HEK293 (cell line): ENCODE measurements around the gene CHSY1.

ENCODE experiments used
- CTCF ChIA-PET: fragments of 350-600 bp; formaldehyde crosslinking; extraction: SDS; loops from one replicate; lab custom pipeline; 2021; ENCODE audit warnings: antibody characterized with exemption; lab: Yijun Ruan, JAX
- POLR2A ChIA-PET: fragments of 300-600 bp; formaldehyde crosslinking; extraction: SDS; loops from one replicate; lab custom pipeline; 2020; ENCODE audit warnings: antibody characterized with exemption, inconsistent platforms; lab: Yijun Ruan, JAX
- H3K27ac ChIP-seq: fragments of 200-500 bp; sonication (Bioruptor generic); 2 replicates; pipeline ENCODE4 v1.5.1; 2014; ENCODE audit warnings: low read depth, low read length, control low read depth, inconsistent platforms; ENCODE audit errors: extremely low read depth
- H3K36me3 ChIP-seq, 2 experiments: fragments of 200-500 bp in 1 of 2; sonication (Bioruptor generic) in 1 of 2; 1 replicate in 1 of 2; 2 replicates in 1 of 2; pipeline ENCODE4 v1.5.1; 2014 to 2017; ENCODE audit warnings: inconsistent platforms in 2 of 2, low read length in 2 of 2; ENCODE audit not compliant: control insufficient read depth in 2 of 2, insufficient read depth in 1 of 2
- H3K4me1 ChIP-seq: fragments of 200-500 bp; sonication (Bioruptor generic); 2 replicates; pipeline ENCODE4 v1.5.1; 2014; ENCODE audit warnings: mild to moderate bottlenecking, low read length, inconsistent platforms; ENCODE audit not compliant: control insufficient read depth, insufficient read depth
- H3K4me3 ChIP-seq: 2 replicates; pipeline ENCODE4 v1.5.1; 2011; ENCODE audit warnings: low read depth, mild to moderate bottlenecking, control low read depth, low read length, moderate library complexity
- H3K9me3 ChIP-seq: fragments of 200-500 bp; sonication (Bioruptor generic); 2 replicates; pipeline ENCODE4 v1.5.1; 2014; ENCODE audit warnings: low read depth, low read length, inconsistent platforms; ENCODE audit not compliant: control insufficient read depth, insufficient read depth
- BCL11A ChIP-seq: fragments of 450-650 bp; formaldehyde crosslinking; IDR thresholded peaks from 2 replicates; pipeline ENCODE4 v1.5.1; 2016; ENCODE audit warnings: low read depth, missing biosample characterization, missing genetic modification characterization
- GLIS1 ChIP-seq: fragments of 450-650 bp; formaldehyde crosslinking; IDR thresholded peaks from 2 replicates; pipeline ENCODE4 v1.5.1; 2016; ENCODE audit warnings: missing biosample characterization, missing genetic modification characterization
- HIC1 ChIP-seq: fragments of 450-650 bp; formaldehyde crosslinking; IDR thresholded peaks from 2 replicates; pipeline ENCODE4 v1.5.1; 2016; ENCODE audit warnings: missing biosample characterization, missing genetic modification characterization
- KLF1 ChIP-seq: fragments of 450-650 bp; formaldehyde crosslinking; IDR thresholded peaks from 2 replicates; pipeline ENCODE4 v1.5.1; 2016; ENCODE audit warnings: missing biosample characterization, missing genetic modification characterization
- KLF10 ChIP-seq: fragments of 450-650 bp; IDR thresholded peaks from 2 replicates; pipeline ENCODE4 v1.5.1; 2018; ENCODE audit warnings: missing biosample characterization, mild to moderate bottlenecking, missing genetic modification characterization
- OVOL3 ChIP-seq: fragments of 450-650 bp; formaldehyde crosslinking; IDR thresholded peaks from 2 replicates; pipeline ENCODE4 v1.5.1; 2016; ENCODE audit warnings: missing biosample characterization, missing genetic modification characterization
- PRDM1 ChIP-seq: fragments of 450-650 bp; formaldehyde crosslinking; IDR thresholded peaks from 2 replicates; pipeline ENCODE4; 2016; ENCODE audit warnings: missing biosample characterization, missing genetic modification characterization
- SETDB1 ChIP-seq: IDR thresholded peaks from one replicate; pipeline ENCODE4 v1.6.1; 2017; ENCODE audit warnings: mild to moderate bottlenecking, low read length, moderate library complexity, mixed read lengths; ENCODE audit not compliant: insufficient read length
- SP7 ChIP-seq: fragments of 450-650 bp; formaldehyde crosslinking; IDR thresholded peaks from 2 replicates; pipeline ENCODE4 v1.5.1; 2016; ENCODE audit warnings: missing biosample characterization, missing genetic modification characterization
- TRIM28 ChIP-seq: IDR thresholded peaks from 2 replicates; pipeline ENCODE4 v1.6.1; 2011; ENCODE audit warnings: low read length, control low read depth, borderline replicate concordance
- YY1 ChIP-seq: fragments of 450-650 bp; formaldehyde crosslinking; IDR thresholded peaks from 2 replicates; pipeline ENCODE4 v1.5.1; 2018; ENCODE audit warnings: missing biosample characterization, missing genetic modification characterization
- ZFP69B ChIP-seq: fragments of 450-650 bp; formaldehyde crosslinking; IDR thresholded peaks from 2 replicates; pipeline ENCODE4 v1.5.1; 2016; ENCODE audit warnings: missing biosample characterization, missing genetic modification characterization
- ZIC2 ChIP-seq: fragments of 450-650 bp; formaldehyde crosslinking; IDR thresholded peaks from 2 replicates; pipeline ENCODE4 v1.5.1; 2016; ENCODE audit warnings: missing biosample characterization, missing genetic modification characterization
- ZNF10 ChIP-seq: fragments of 450-650 bp; formaldehyde crosslinking; IDR thresholded peaks from 2 replicates; pipeline ENCODE4 v1.5.1; 2017; ENCODE audit warnings: missing biosample characterization, missing genetic modification characterization
- ZNF169 ChIP-seq: fragments of 450-650 bp; formaldehyde crosslinking; IDR thresholded peaks from 2 replicates; pipeline ENCODE4 v1.5.1; 2016; ENCODE audit warnings: missing biosample characterization, missing genetic modification characterization
- ZNF174 ChIP-seq: fragments of 450-650 bp; formaldehyde crosslinking; IDR thresholded peaks from 2 replicates; pipeline ENCODE4 v1.5.0; 2017; ENCODE audit warnings: missing biosample characterization, mild to moderate bottlenecking, missing genetic modification characterization
- ZNF214 ChIP-seq: fragments of 450-650 bp; formaldehyde crosslinking; IDR thresholded peaks from 2 replicates; pipeline ENCODE4 v1.5.1; 2017; ENCODE audit warnings: missing biosample characterization, mild to moderate bottlenecking, missing genetic modification characterization, borderline replicate concordance
- ZNF26 ChIP-seq: fragments of 450-650 bp; formaldehyde crosslinking; IDR thresholded peaks from 2 replicates; pipeline ENCODE4 v1.5.1; 2016; ENCODE audit warnings: missing biosample characterization, missing genetic modification characterization
- ZNF266 ChIP-seq: fragments of 450-650 bp; formaldehyde crosslinking; IDR thresholded peaks from 2 replicates; pipeline ENCODE4 v1.5.1; 2016; ENCODE audit warnings: missing biosample characterization, missing genetic modification characterization, low read depth
- ZNF341 ChIP-seq: fragments of 450-650 bp; formaldehyde crosslinking; IDR thresholded peaks from 2 replicates; pipeline ENCODE4; 2016; ENCODE audit warnings: low read depth, missing biosample characterization, missing genetic modification characterization
- ZNF449 ChIP-seq: fragments of 450-650 bp; formaldehyde crosslinking; IDR thresholded peaks from 2 replicates; pipeline ENCODE4 v1.5.1; 2017; ENCODE audit warnings: missing biosample characterization, mild to moderate bottlenecking, missing genetic modification characterization, moderate library complexity
- ZNF501 ChIP-seq: fragments of 450-650 bp; formaldehyde crosslinking; IDR thresholded peaks from 2 replicates; pipeline ENCODE4 v1.5.1; 2016; ENCODE audit warnings: missing biosample characterization, missing genetic modification characterization
- ZNF549 ChIP-seq: fragments of 450-650 bp; IDR thresholded peaks from 2 replicates; pipeline ENCODE4 v1.5.1; 2018; ENCODE audit warnings: missing biosample characterization, missing genetic modification characterization, mild to moderate bottlenecking, inconsistent platforms, moderate library complexity
- ZNF645 ChIP-seq: fragments of 450-650 bp; formaldehyde crosslinking; IDR thresholded peaks from 2 replicates; pipeline ENCODE4; 2016; ENCODE audit warnings: missing biosample characterization, missing genetic modification characterization
- ZNF658 ChIP-seq: fragments of 450-650 bp; formaldehyde crosslinking; IDR thresholded peaks from 2 replicates; pipeline ENCODE4; 2016; ENCODE audit warnings: missing biosample characterization, missing genetic modification characterization
- ZSCAN18 ChIP-seq: fragments of 450-650 bp; formaldehyde crosslinking; IDR thresholded peaks from 2 replicates; pipeline ENCODE4 v1.5.1; 2016; ENCODE audit warnings: missing biosample characterization, missing genetic modification characterization
- ZSCAN23 ChIP-seq: fragments of 450-650 bp; formaldehyde crosslinking; IDR thresholded peaks from 2 replicates; pipeline ENCODE4 v1.5.1; 2016; ENCODE audit warnings: missing biosample characterization, missing genetic modification characterization

The CHSY1 gene

GRCh38 chr15:101232677-101233076, 19.2 kb downstream of the CHSY1 start:
- H3K4me3 ChIP-seq: no peak overlapping the region
- peak overlapping the region; percentile 29; the same call in 1 of the 2 replicates for H3K27ac ChIP-seq
- H3K4me1 ChIP-seq: no peaks in the 10 kb centered on the region
- peaks cover 17 to 37% of the 10 kb centered on the region in 2 experiments for H3K36me3 ChIP-seq
- ChIA-PET CTCF (no interaction called here), POLR2A (no interaction called here)
- no peaks in the 10 kb centered on the region for H3K9me3 ChIP-seq
- TF ChIP-seq ZIC2 (tag by site-specific recombination) (peak; percentile 83), ZNF266 (no peak), ZNF658 (no peak), ZNF10 (tag by site-specific recombination) (0 out of 2 replicates have a peak, but pooled peaks have one; percentile 13), GLIS1 (peak; percentile 53; the same call in 1 of the 2 replicates)

- ChIA-PET CTCF (no interaction called here), POLR2A (no interaction called here)
- peaks cover 13 to 17% of the 10 kb centered on the region in 2 experiments for H3K36me3 ChIP-seq
- H3K4me1 ChIP-seq: no peaks in the 10 kb centered on the region; the same call in 1 of the 2 replicates
- peak; percentile 65; the same call in 1 of the 2 replicates for TF ChIP-seq TRIM28
- 0 out of 2 replicates have a peak, but pooled peaks have one; percentile 12 for TF ChIP-seq ZNF549
- TF ChIP-seq SETDB1: peak; percentile 96
- no peak for TF ChIP-seq ZNF449 (tag by site-specific recombination)
- H3K27ac ChIP-seq: no peak overlapping the region
- no peak overlapping the region for H3K4me3 ChIP-seq
- no peaks in the 10 kb centered on the region for H3K9me3 ChIP-seq
These were observed 23.5 kb downstream of the CHSY1 start for GRCh38 chr15:101228313-101228712.

GRCh38 chr15:101225658-101226057, 26.2 kb downstream of the CHSY1 start:
- H3K27ac ChIP-seq: no peak overlapping the region
- ChIA-PET POLR2A (no interaction called here), CTCF (no interaction called here)
- peaks cover 5 to 13% of the 10 kb centered on the region in 2 experiments for H3K36me3 ChIP-seq
- no peaks in the 10 kb centered on the region for H3K9me3 ChIP-seq
- H3K4me3 ChIP-seq: no peak overlapping the region
- H3K4me1 ChIP-seq: peaks cover 10% of the 10 kb centered on the region
- TF ChIP-seq KLF10 (tag by site-specific recombination) (no peak), HIC1 (tag by site-specific recombination) (no peak), ZSCAN23 (tag by site-specific recombination) (no peak), ZNF174 (no peak), ZFP69B (tag by site-specific recombination) (no peak), ZSCAN18 (tag by site-specific recombination) (no peak), ZNF645 (tag by site-specific recombination) (no peak), ZNF26 (no peak), KLF1 (no peak), YY1 (tag by site-specific recombination) (no peak), ZNF341 (no peak), SP7 (tag by site-specific recombination) (no peak), OVOL3 (tag by site-specific recombination) (no peak), PRDM1 (tag by site-specific recombination) (no peak), ZNF169 (no peak), BCL11A (no peak), ZNF501 (tag by site-specific recombination) (no peak), ZNF214 (no peak)
